H9 (cell line): ENCODE data around the gene EHD4. TPM values are rescaled to one million over a fixed set of nuclear protein-coding genes. Genes with fewer than 3 reads are reported as not detected.

Experiments used
- DNase-seq: peaks from one replicate; pipeline ENCODE4 v3.0.0-alpha.2; 2017
- H2AFZ ChIP-seq: one replicate; pipeline ENCODE4 v1.6.1; 2013; ENCODE audit warnings: mild to moderate bottlenecking, low read length, control low read depth, moderate library complexity
- H2AK5ac ChIP-seq: 2 replicates; pipeline ENCODE4 v1.6.1; 2013; ENCODE audit warnings: low read length, control low read depth, mixed read lengths; ENCODE audit not compliant: insufficient read length
- H2BK120ac ChIP-seq: one replicate; pipeline ENCODE4 v1.6.1; 2013; ENCODE audit warnings: low read depth, mild to moderate bottlenecking, low read length, control low read depth, inconsistent platforms; ENCODE audit not compliant: poor library complexity, severe bottlenecking
- H2BK12ac ChIP-seq: 2 replicates; pipeline ENCODE4 v1.6.1; 2013; ENCODE audit warnings: low read length, control low read depth, mixed read lengths, low read depth; ENCODE audit not compliant: insufficient read length
- H2BK15ac ChIP-seq: 2 replicates; pipeline ENCODE4 v1.6.1; 2013; ENCODE audit warnings: low read depth, low read length, control low read depth
- H2BK20ac ChIP-seq: one replicate; pipeline ENCODE4 v1.6.1; 2013; ENCODE audit warnings: low read depth, mild to moderate bottlenecking, low read length, control low read depth, inconsistent platforms; ENCODE audit not compliant: poor library complexity, severe bottlenecking
- H2BK5ac ChIP-seq: 2 replicates; pipeline ENCODE4 v1.6.1; 2013; ENCODE audit warnings: low read length, control low read depth, mixed read lengths; ENCODE audit not compliant: insufficient read length
- H3K14ac ChIP-seq: 2 replicates; pipeline ENCODE4 v1.6.1; 2013; ENCODE audit warnings: low read length, control low read depth; ENCODE audit not compliant: insufficient read depth
- H3K18ac ChIP-seq: 2 replicates; pipeline ENCODE4 v1.6.1; 2013; ENCODE audit warnings: low read depth, mild to moderate bottlenecking, mixed read lengths, low read length, control low read depth; ENCODE audit not compliant: insufficient read length
- H3K23ac ChIP-seq: 2 replicates; pipeline ENCODE4 v1.6.1; 2013; ENCODE audit warnings: low read length, control low read depth, mixed read lengths, low read depth; ENCODE audit not compliant: insufficient read length
- H3K23me2 ChIP-seq: 2 replicates; pipeline ENCODE4 v1.6.1; 2013; ENCODE audit warnings: low read depth, mild to moderate bottlenecking, mixed read lengths, low read length, control low read depth; ENCODE audit not compliant: insufficient read length, poor library complexity, severe bottlenecking
- H3K27ac ChIP-seq: 2 replicates; pipeline ENCODE4 v1.5.1; 2013; ENCODE audit warnings: low read length, control low read depth, mixed read lengths, low read depth; ENCODE audit not compliant: insufficient read length
- H3K27me3 ChIP-seq: 2 replicates; pipeline ENCODE4 v1.6.1; 2013; ENCODE audit warnings: low read length, control low read depth, inconsistent platforms; ENCODE audit not compliant: insufficient read depth
- H3K4ac ChIP-seq: 2 replicates; pipeline ENCODE4 v1.6.1; 2013; ENCODE audit warnings: low read depth, mild to moderate bottlenecking, control low read depth, inconsistent platforms, low read length, moderate library complexity
- H3K4me1 ChIP-seq: 2 replicates; pipeline ENCODE4 v1.6.1; 2013; ENCODE audit warnings: low read length, control low read depth, inconsistent platforms; ENCODE audit not compliant: insufficient read depth
- H3K4me2 ChIP-seq: 2 replicates; pipeline ENCODE4 v1.6.1; 2013; ENCODE audit warnings: low read length, control low read depth, mixed read lengths; ENCODE audit not compliant: insufficient read length, insufficient read depth
- H3K56ac ChIP-seq: 2 replicates; pipeline ENCODE4 v1.6.1; 2013; ENCODE audit warnings: low read depth, mild to moderate bottlenecking, mixed read lengths, low read length, control low read depth; ENCODE audit not compliant: insufficient read length
- H3K79me1 ChIP-seq: 2 replicates; pipeline ENCODE4 v1.6.1; 2013; ENCODE audit warnings: low read depth, mild to moderate bottlenecking, moderate library complexity, low read length, control low read depth, inconsistent platforms; ENCODE audit not compliant: insufficient read depth, poor library complexity, severe bottlenecking
- H3K79me2 ChIP-seq: 2 replicates; pipeline ENCODE4 v1.6.1; 2013; ENCODE audit warnings: low read length, control low read depth, inconsistent platforms; ENCODE audit not compliant: insufficient read depth
- H3K9ac ChIP-seq: 2 replicates; pipeline ENCODE4 v1.6.1; 2013; ENCODE audit warnings: low read length, control low read depth, mixed read lengths; ENCODE audit not compliant: insufficient read length; ENCODE audit errors: extremely low read depth
- H3K9me3 ChIP-seq: one replicate; pipeline ENCODE4 v1.6.1; 2013; ENCODE audit warnings: low read depth, low read length, inconsistent platforms; ENCODE audit not compliant: control insufficient read depth
- H3T11ph ChIP-seq: one replicate; pipeline ENCODE4 v1.6.1; 2013; ENCODE audit warnings: mild to moderate bottlenecking, low read length, control low read depth, inconsistent platforms
- H4K20me1 ChIP-seq: one replicate; pipeline ENCODE4 v1.6.1; 2013; ENCODE audit not compliant: control insufficient read depth, insufficient read length, insufficient read depth
- H4K5ac ChIP-seq: 2 replicates; pipeline ENCODE4 v1.6.1; 2013; ENCODE audit warnings: low read depth, mild to moderate bottlenecking, mixed read lengths, low read length, control low read depth; ENCODE audit not compliant: insufficient read length
- H4K8ac ChIP-seq: replicated peaks from 2 replicates; pipeline ENCODE4 v1.6.1; 2013; ENCODE audit warnings: low read length, control low read depth, mixed read lengths, low read depth; ENCODE audit not compliant: insufficient read length
- H4K91ac ChIP-seq: 2 replicates; pipeline ENCODE4 v1.6.1; 2013; ENCODE audit warnings: low read depth, mild to moderate bottlenecking, moderate library complexity, mixed read lengths, low read length, control low read depth; ENCODE audit not compliant: insufficient read length
- H3K27ac Mint-ChIP-seq, 3 experiments: 2 replicates in 2 of 3; 3 replicates in 1 of 3; pipeline ENCODE4 v1.8.0; 2020 to 2021; ENCODE audit warnings: mixed read lengths in 3 of 3, mild to moderate bottlenecking in 1 of 3, moderate library complexity in 1 of 3
- H3K27me3 Mint-ChIP-seq: 2 replicates; pipeline ENCODE4 v1.8.0; 2021; ENCODE audit warnings: low read depth, mild to moderate bottlenecking, moderate library complexity, mixed read lengths
- H3K36me3 Mint-ChIP-seq, 3 experiments: 2 replicates in 2 of 3; 3 replicates in 1 of 3; pipeline ENCODE4 v1.8.0; 2020 to 2021; ENCODE audit warnings: low read depth in 3 of 3, mixed read lengths in 3 of 3; ENCODE audit not compliant: insufficient read depth in 1 of 3
- H3K4me1 Mint-ChIP-seq, 2 experiments: 2 replicates each; pipeline ENCODE4 v1.8.0; 2020; ENCODE audit warnings: mixed read lengths in 2 of 2
- H3K4me3 Mint-ChIP-seq, 2 experiments: 2 replicates in 1 of 2; 3 replicates in 1 of 2; pipeline ENCODE4 v1.8.0; 2020 to 2021; ENCODE audit warnings: mild to moderate bottlenecking in 2 of 2, mixed read lengths in 2 of 2, moderate library complexity in 1 of 2
- H3K9me3 Mint-ChIP-seq, 2 experiments: 2 replicates in 1 of 2; 3 replicates in 1 of 2; pipeline ENCODE4 v1.8.0; 2020; ENCODE audit warnings: mild to moderate bottlenecking in 2 of 2, mixed read lengths in 2 of 2, moderate library complexity in 1 of 2
- WGBS: extraction: QIAGEN DNeasy Blood & Tissue Kit; methylation state at CpG from one replicate; pipeline ENCODE4 v1.1.7; 2013; ENCODE audit warnings: missing lambda C conversion rate, low lambda C conversion rate, mixed read lengths; ENCODE audit not compliant: insufficient read length; ENCODE audit errors: extremely low coverage; 5-methylcytosine and 5-hydroxymethylcytosine counted together
- total RNA-seq: library from RNA; stranded (reverse); gene quantifications from 2 replicates; pipeline ENCODE4 v1.2.1, GENCODE V29; 2021
- TF ChIP-seq, protein P1 (sequence below): fragments of 200-600 bp; sonication (generic); conservative IDR thresholded peaks from 3 replicates; pipeline ENCODE4 v1.8.0; 2021; ENCODE audit warnings: antibody characterized with exemption, mild to moderate bottlenecking

The EHD4 gene
- total RNA-seq, 1 experiment from 2014 or later: 22.9 TPM

DNA sequence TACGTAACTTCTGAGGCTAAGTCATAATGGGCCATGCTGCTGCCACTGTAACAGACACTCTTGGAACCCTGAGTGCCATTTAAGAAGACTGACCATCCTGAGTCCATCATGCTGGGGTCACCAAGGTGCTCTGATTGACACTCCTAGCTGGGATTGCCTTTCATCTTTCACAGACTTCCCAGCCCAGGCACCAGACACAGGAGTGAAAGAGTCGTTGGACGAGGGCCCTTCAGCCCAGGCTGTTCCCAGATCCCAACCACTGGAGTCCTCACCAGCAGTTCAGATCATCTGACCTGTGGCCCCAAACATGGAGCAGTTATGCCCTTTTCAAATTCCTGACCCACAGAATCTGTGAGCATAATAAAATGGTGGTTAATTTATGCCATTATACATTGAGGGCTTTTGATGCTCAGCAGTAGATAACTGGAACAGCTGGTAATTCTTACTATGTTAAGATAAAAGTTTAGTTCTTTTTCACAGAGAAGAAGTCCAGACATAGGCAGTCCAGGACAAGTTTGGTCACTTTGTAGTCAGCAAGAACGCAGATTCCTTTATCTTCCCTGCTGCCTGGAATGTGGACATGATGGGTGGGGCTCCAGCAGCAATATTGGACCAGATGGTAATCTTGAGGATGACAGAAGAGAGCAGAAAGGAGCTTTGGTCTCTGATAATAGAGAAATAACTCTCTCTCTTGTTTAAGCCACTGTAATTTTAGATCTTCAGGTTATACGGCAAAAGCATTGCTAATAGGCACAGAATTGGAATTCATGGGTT lies 7.3 kb upstream of the EHD4 start:
- H3K4me1 Mint-ChIP-seq: peaks cover 17% of the 10 kb centered on the region in 2 experiments
- H3K23ac ChIP-seq: no peak overlapping the region
- no peak overlapping the region for H3K27ac Mint-ChIP-seq
- H3K23me2 ChIP-seq: no peaks in the 10 kb centered on the region
- H3K36me3 Mint-ChIP-seq: no peaks in the 10 kb centered on the region; a peak in 1 of 7 replicates
- no peak overlapping the region for H2BK5ac ChIP-seq
- H3K4ac ChIP-seq: no peak overlapping the region
- H2AK5ac ChIP-seq: no peak overlapping the region
- H4K5ac ChIP-seq: no peak overlapping the region
- H3K18ac ChIP-seq: no peak overlapping the region
- H3K9me3 ChIP-seq: no peaks in the 10 kb centered on the region
- no peak overlapping the region for H4K91ac ChIP-seq
- H4K20me1 ChIP-seq: no peaks in the 10 kb centered on the region
- no peak overlapping the region for H2BK12ac ChIP-seq
- H2BK15ac ChIP-seq: no peak overlapping the region
- no peaks in the 10 kb centered on the region for H3K27me3 ChIP-seq
- TF ChIP-seq, protein P1, sequence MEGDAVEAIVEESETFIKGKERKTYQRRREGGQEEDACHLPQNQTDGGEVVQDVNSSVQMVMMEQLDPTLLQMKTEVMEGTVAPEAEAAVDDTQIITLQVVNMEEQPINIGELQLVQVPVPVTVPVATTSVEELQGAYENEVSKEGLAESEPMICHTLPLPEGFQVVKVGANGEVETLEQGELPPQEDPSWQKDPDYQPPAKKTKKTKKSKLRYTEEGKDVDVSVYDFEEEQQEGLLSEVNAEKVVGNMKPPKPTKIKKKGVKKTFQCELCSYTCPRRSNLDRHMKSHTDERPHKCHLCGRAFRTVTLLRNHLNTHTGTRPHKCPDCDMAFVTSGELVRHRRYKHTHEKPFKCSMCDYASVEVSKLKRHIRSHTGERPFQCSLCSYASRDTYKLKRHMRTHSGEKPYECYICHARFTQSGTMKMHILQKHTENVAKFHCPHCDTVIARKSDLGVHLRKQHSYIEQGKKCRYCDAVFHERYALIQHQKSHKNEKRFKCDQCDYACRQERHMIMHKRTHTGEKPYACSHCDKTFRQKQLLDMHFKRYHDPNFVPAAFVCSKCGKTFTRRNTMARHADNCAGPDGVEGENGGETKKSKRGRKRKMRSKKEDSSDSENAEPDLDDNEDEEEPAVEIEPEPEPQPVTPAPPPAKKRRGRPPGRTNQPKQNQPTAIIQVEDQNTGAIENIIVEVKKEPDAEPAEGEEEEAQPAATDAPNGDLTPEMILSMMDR: no peak
- no peak overlapping the region for H3K9ac ChIP-seq
- no peak overlapping the region for H3T11ph ChIP-seq
- H4K8ac ChIP-seq: no peak overlapping the region
- H3K79me2 ChIP-seq: no peaks in the 10 kb centered on the region
- no peak overlapping the region for H3K27ac ChIP-seq
- WGBS: no CpG with 5 or more reads among the region's 5 CpGs
- no peak overlapping the region for H3K14ac ChIP-seq
- H2BK120ac ChIP-seq: no peak overlapping the region
- no peak overlapping the region for H3K4me2 ChIP-seq
- no peak overlapping the region for H3K4me3 Mint-ChIP-seq
- no peaks in the 10 kb centered on the region; the same call in none of the 2 replicates for H3K27me3 Mint-ChIP-seq
- no peaks in the 10 kb centered on the region for H3K79me1 ChIP-seq
- no peaks in the 10 kb centered on the region for H3K9me3 Mint-ChIP-seq
- no peak overlapping the region for H3K56ac ChIP-seq
- no peak overlapping the region for H2BK20ac ChIP-seq
- DNase-seq: no peak
- peaks cover 4% of the 10 kb centered on the region; the same call in 1 of the 2 replicates for H3K4me1 ChIP-seq
- no peak overlapping the region for H2AFZ ChIP-seq
